Rectal smooth muscle tissue (tissue), 1 donor: Measurements from ENCODE around the gene ZFYVE19.

ENCODE experiments used
- H3K27ac ChIP-seq: one replicate; pipeline ENCODE4 v1.7.0; 2013; ENCODE audit warnings: low read depth, low read length, inconsistent platforms
- H3K27me3 ChIP-seq: one replicate; pipeline ENCODE4 v1.7.0; 2013; ENCODE audit warnings: low read length; ENCODE audit not compliant: control insufficient read depth, insufficient read depth
- H3K36me3 ChIP-seq: one replicate; pipeline ENCODE4 v1.7.0; 2013; ENCODE audit warnings: low read length; ENCODE audit not compliant: control insufficient read depth, insufficient read depth
- H3K4me1 ChIP-seq: one replicate; pipeline ENCODE4 v1.7.0; 2013; ENCODE audit warnings: low read length; ENCODE audit not compliant: control insufficient read depth, insufficient read depth
- H3K4me3 ChIP-seq: one replicate; pipeline ENCODE4 v1.7.0; 2013; ENCODE audit warnings: low read length
- H3K9ac ChIP-seq: one replicate; pipeline ENCODE4 v1.7.0; 2013; ENCODE audit warnings: low read length

Gene ZFYVE19

GRCh38 chr15:40787344-40787841 is 19.5 kb upstream of the ZFYVE19 start:
- no peak overlapping the region for H3K4me3 ChIP-seq
- H3K36me3 ChIP-seq, result no peaks in the 10 kb centered on the region
- H3K9ac ChIP-seq, result no peak overlapping the region
- H3K27ac ChIP-seq, result no peak overlapping the region
- H3K27me3 ChIP-seq, result no peaks in the 10 kb centered on the region
- no peaks in the 10 kb centered on the region for H3K4me1 ChIP-seq

- Histone ChIP-seq H3K27ac (no peak overlapping the region), H3K9ac (no peak overlapping the region), H3K36me3 (no peaks in the 10 kb centered on the region), H3K4me1 (no peaks in the 10 kb centered on the region), H3K27me3 (no peaks in the 10 kb centered on the region), H3K4me3 (no peak overlapping the region)
Observed at GRCh38 chr15:40787991-40788390, 18.9 kb upstream of the ZFYVE19 start.

DNA sequence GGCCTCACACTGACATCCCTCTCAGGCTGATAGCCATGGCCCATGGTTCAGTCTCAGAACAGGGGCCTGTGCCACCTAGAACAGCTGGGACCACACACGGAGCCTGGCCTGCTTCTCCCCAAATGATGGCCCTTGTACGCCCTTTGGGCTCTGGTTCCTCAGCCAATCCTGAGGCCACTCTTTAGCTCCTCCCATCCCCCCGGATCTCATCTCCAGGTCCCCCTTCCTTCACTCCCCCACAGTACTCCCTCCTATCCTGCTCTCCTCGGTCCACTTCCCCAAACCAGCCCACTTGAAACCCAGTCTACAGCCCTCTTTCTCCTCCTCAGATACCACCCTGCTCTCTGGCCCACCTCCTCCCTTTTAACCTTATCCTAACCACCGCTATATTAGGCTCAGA is 17.8 kb upstream of the ZFYVE19 start:
- no peak overlapping the region for H3K4me3 ChIP-seq
- no peak overlapping the region for H3K9ac ChIP-seq
- H3K27me3 ChIP-seq, result no peaks in the 10 kb centered on the region
- no peak overlapping the region for H3K27ac ChIP-seq
- H3K36me3 ChIP-seq, result no peaks in the 10 kb centered on the region
- H3K4me1 ChIP-seq, result no peaks in the 10 kb centered on the region

GRCh38 chr15:40789999-40790398 is 16.9 kb upstream of the ZFYVE19 start:
- no peaks in the 10 kb centered on the region for H3K4me1 ChIP-seq

GRCh38 chr15:40790718-40791117 is 16.2 kb upstream of the ZFYVE19 start:
- Histone ChIP-seq H3K27ac (no peak overlapping the region), H3K27me3 (no peaks in the 10 kb centered on the region), H3K4me1 (no peaks in the 10 kb centered on the region), H3K36me3 (no peaks in the 10 kb centered on the region), H3K4me3 (no peak overlapping the region), H3K9ac (no peak overlapping the region)

More at GRCh38 chr15:40789999-40790398, 16.9 kb upstream of the ZFYVE19 start:
- no peaks in the 10 kb centered on the region for H3K27me3 ChIP-seq
- H3K36me3 ChIP-seq, result no peaks in the 10 kb centered on the region
- H3K4me3 ChIP-seq, result no peak overlapping the region
- H3K27ac ChIP-seq, result no peak overlapping the region
- no peak overlapping the region for H3K9ac ChIP-seq

DNA sequence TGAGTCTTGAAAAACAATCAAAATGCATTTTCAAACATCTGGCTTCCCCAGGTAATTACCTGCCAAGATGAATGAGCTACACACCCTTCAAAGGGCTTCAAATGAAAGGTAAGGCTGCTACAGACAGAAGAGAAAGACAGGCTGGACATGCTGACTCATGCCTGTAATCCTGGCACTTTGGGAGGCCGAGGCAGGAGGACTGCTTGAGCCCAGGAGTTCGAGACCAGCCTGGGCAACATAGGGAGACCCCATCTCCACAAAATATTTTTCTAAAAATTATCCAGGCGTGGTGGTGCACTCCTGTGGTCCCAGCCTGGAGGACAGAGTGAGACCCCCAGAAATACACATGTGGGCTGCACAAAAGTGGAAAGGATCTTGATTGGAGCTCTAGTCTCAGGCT is 14.5 kb upstream of the ZFYVE19 start:
- Histone ChIP-seq H3K36me3 (no peaks in the 10 kb centered on the region), H3K4me3 (no peak overlapping the region), H3K9ac (no peak overlapping the region), H3K4me1 (no peaks in the 10 kb centered on the region), H3K27me3 (no peaks in the 10 kb centered on the region), H3K27ac (no peak overlapping the region)

GRCh38 chr15:40793216-40793989 is 13.5 kb upstream of the ZFYVE19 start:
- no peaks in the 10 kb centered on the region for H3K4me1 ChIP-seq
- no peaks in the 10 kb centered on the region for H3K27me3 ChIP-seq
- no peak overlapping the region for H3K9ac ChIP-seq
- H3K36me3 ChIP-seq, result peaks cover 1% of the 10 kb centered on the region
- no peak overlapping the region for H3K4me3 ChIP-seq
- no peak overlapping the region for H3K27ac ChIP-seq

DNA sequence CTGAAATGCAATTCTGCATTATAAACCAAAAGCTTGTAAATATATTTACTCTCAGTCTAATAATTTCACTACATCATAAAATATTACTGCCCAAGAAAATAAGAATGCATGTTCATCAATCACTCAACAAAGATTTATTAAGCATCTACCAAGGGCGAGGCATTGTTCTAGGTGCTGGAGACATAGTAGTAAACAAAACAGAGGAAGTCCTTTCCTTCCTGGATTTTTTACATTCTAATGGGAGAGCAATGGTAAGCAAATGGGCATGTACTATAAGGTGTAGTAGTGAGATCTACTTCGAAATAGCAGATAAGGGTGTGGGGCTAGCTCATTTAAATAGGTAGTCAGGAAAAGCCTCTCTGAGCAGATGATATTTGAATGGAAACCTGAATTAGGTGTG is 10.8 kb upstream of the ZFYVE19 start:
- Histone ChIP-seq H3K4me3 (no peak overlapping the region), H3K36me3 (peaks cover 2% of the 10 kb centered on the region), H3K27me3 (no peaks in the 10 kb centered on the region), H3K4me1 (no peaks in the 10 kb centered on the region), H3K27ac (no peak overlapping the region), H3K9ac (no peak overlapping the region)

DNA sequence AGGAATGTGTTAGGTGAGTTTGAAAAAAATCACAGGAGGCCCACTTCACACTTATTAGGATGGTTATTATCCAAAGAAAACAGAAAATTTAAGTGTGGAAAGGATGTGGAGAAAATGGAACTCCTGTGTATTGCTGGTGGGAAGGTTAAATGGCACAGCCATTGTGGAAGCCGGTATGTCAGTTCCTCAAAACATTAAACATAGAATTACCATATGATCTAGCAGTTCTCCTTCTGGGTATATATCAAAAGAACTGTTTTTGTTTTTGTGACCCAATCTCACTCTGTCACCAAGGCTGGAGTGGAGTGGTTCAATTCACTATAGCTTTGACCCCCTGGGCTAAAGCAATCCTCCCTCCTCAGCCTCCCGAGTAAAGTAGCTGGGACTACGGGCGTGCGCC is 10.4 kb upstream of the ZFYVE19 start:
- Histone ChIP-seq H3K27ac (no peak overlapping the region), H3K27me3 (no peaks in the 10 kb centered on the region), H3K4me3 (no peak overlapping the region), H3K9ac (no peak overlapping the region), H3K36me3 (peaks cover 2% of the 10 kb centered on the region), H3K4me1 (no peaks in the 10 kb centered on the region)

DNA sequence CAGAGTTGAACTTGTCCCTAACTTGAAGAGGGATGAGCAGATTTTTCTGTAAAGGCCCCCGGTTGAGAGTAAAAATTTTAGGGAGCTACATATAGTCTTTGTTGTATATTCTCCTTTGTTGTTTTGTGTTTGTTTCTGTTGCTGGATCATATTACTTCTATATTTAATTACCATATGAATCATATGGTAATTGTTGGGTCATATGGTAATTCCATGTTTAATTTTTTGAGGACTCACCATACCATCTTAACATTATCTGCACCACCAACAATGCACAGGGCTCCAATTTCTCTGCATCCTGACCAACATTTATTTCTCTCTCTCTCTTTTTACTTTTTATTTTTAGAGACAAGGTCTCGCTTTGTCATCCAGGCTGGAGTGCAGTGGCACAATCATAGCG is 7.4 kb upstream of the ZFYVE19 start:
- Histone ChIP-seq H3K36me3 (peaks cover 2% of the 10 kb centered on the region), H3K27me3 (no peaks in the 10 kb centered on the region), H3K4me3 (no peak overlapping the region), H3K27ac (no peak overlapping the region), H3K4me1 (no peaks in the 10 kb centered on the region), H3K9ac (no peak overlapping the region)

DNA sequence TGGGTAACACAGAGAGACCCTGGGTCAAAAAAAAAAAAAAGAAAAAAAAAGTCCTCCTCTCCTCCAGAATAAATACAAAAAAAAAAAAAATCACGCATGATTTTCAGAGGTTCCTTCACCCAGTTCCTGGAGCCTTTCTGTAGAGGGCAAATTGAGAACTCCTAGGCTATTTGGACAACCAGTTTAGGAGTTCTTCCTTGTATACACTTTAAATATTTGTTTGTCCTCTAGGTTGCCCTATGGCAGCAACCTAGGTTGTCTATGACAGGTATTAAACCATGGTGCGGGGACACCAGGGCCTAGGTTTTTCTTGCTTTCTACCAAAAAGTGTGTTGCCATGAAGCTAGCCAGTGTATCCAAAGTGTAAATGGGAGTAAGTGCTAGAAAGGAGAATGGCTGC is 3.8 kb upstream of the ZFYVE19 start:
- Histone ChIP-seq H3K4me3 (no peak overlapping the region), H3K4me1 (peaks cover 8% of the 10 kb centered on the region), H3K27ac (no peak overlapping the region), H3K9ac (no peak overlapping the region), H3K27me3 (no peaks in the 10 kb centered on the region), H3K36me3 (peaks cover 2% of the 10 kb centered on the region)

- H3K27ac ChIP-seq, result no peak overlapping the region
- H3K9ac ChIP-seq, result no peak overlapping the region
- no peak overlapping the region for H3K4me3 ChIP-seq
Observed at GRCh38 chr15:40803688-40804087, 3.2 kb upstream of the ZFYVE19 start.

GRCh38 chr15:40806672-40807027 is 239 bp upstream of the ZFYVE19 start:
- no peaks in the 10 kb centered on the region for H3K27me3 ChIP-seq
- peaks cover 4% of the 10 kb centered on the region for H3K36me3 ChIP-seq
- H3K27ac ChIP-seq, result peak overlapping the region; percentile 88
- peaks cover 10% of the 10 kb centered on the region for H3K4me1 ChIP-seq
- peak overlapping the region; percentile 45 for H3K9ac ChIP-seq
- peak overlapping the region; percentile 94 for H3K4me3 ChIP-seq

More at GRCh38 chr15:40803688-40804087, 3.2 kb upstream of the ZFYVE19 start:
- Histone ChIP-seq H3K4me1 (peaks cover 10% of the 10 kb centered on the region), H3K27me3 (no peaks in the 10 kb centered on the region), H3K36me3 (no peaks in the 10 kb centered on the region)
